Neuronal stem cell (in vitro differentiated cells): Measurements from ENCODE around the gene TPT1.
"Not testable (repeated sequence)": the region's sequence is repeated elsewhere in the genome, so short reads cannot be mapped to it uniquely, and the experiment has no call there.

Source experiments
- DNase-seq: peaks from one replicate; pipeline ENCODE4 v3.0.0-alpha.2; 2013; ENCODE audit warnings: low spot score
- H2AFZ ChIP-seq: one replicate; pipeline ENCODE4 v1.6.1; 2013; ENCODE audit warnings: mild to moderate bottlenecking, low read length, inconsistent platforms
- H2AK5ac ChIP-seq: 2 replicates; pipeline ENCODE4 v1.6.1; 2013; ENCODE audit warnings: low read depth, mild to moderate bottlenecking, inconsistent platforms, low read length, moderate library complexity, mixed read lengths
- H2BK120ac ChIP-seq: 2 replicates; pipeline ENCODE4 v1.6.1; 2013; ENCODE audit warnings: low read depth, mild to moderate bottlenecking, inconsistent platforms, low read length, moderate library complexity, mixed read lengths
- H2BK12ac ChIP-seq: one replicate; pipeline ENCODE4 v1.6.1; 2013; ENCODE audit warnings: low read length, inconsistent platforms
- H2BK15ac ChIP-seq: 2 replicates; pipeline ENCODE4 v1.6.1; 2013; ENCODE audit warnings: mild to moderate bottlenecking, low read length, inconsistent platforms, mixed read lengths
- H2BK5ac ChIP-seq: one replicate; pipeline ENCODE4 v1.6.1; 2013; ENCODE audit warnings: inconsistent platforms, mild to moderate bottlenecking, low read length, moderate library complexity
- H3K14ac ChIP-seq: one replicate; pipeline ENCODE4 v1.6.1; 2013; ENCODE audit warnings: low read length, inconsistent platforms
- H3K18ac ChIP-seq: 2 replicates; pipeline ENCODE4 v1.6.1; 2013; ENCODE audit warnings: low read length, inconsistent platforms
- H3K23ac ChIP-seq: 2 replicates; pipeline ENCODE4 v1.6.1; 2013; ENCODE audit warnings: low read depth, mild to moderate bottlenecking, mixed read lengths, low read length, inconsistent platforms; ENCODE audit not compliant: poor library complexity
- H3K27ac ChIP-seq: replicated peaks from 3 replicates; pipeline ENCODE4 v1.5.1; 2013; ENCODE audit warnings: low read length, inconsistent platforms
- H3K27me3 ChIP-seq, 3 experiments: 2 replicates each; pipeline ENCODE4 v1.6.1; 2013; ENCODE audit warnings: low read length in 3 of 3, mild to moderate bottlenecking in 2 of 3, inconsistent platforms in 1 of 3, low read depth in 1 of 3, mixed read lengths in 1 of 3, moderate library complexity in 1 of 3; ENCODE audit not compliant: control insufficient read depth in 3 of 3, insufficient read depth in 3 of 3
- H3K36me3 ChIP-seq, 2 donors: replicated peaks in 1 of 2; 2 replicates each; pipeline ENCODE4 v1.6.1; 2013; ENCODE audit warnings: low read length in 2 of 2; ENCODE audit not compliant: control insufficient read depth in 2 of 2, insufficient read depth in 2 of 2
- H3K4ac ChIP-seq: 2 replicates; pipeline ENCODE4 v1.6.1; 2013; ENCODE audit warnings: inconsistent platforms, mild to moderate bottlenecking, low read length, moderate library complexity
- H3K4me1 ChIP-seq, 2 donors: 1 replicate in 1 of 2; 2 replicates in 1 of 2; pipeline ENCODE4 v1.6.1; 2013; ENCODE audit warnings: low read length in 2 of 2, low read depth in 1 of 2; ENCODE audit not compliant: control insufficient read depth in 2 of 2, insufficient read depth in 1 of 2
- H3K4me2 ChIP-seq: one replicate; pipeline ENCODE4 v1.6.1; 2013; ENCODE audit warnings: mild to moderate bottlenecking, low read length, inconsistent platforms; ENCODE audit not compliant: insufficient read depth, poor library complexity, severe bottlenecking
- H3K4me3 ChIP-seq, 2 donors: 2 replicates each; pipeline ENCODE4 v1.5.1; 2013; ENCODE audit warnings: low read length in 2 of 2, mild to moderate bottlenecking in 2 of 2, inconsistent platforms in 1 of 2, moderate library complexity in 1 of 2
- H3K79me1 ChIP-seq: one replicate; pipeline ENCODE4 v1.6.1; 2013; ENCODE audit warnings: low read depth, mild to moderate bottlenecking, inconsistent platforms, low read length, moderate library complexity
- H3K9ac ChIP-seq: one replicate; pipeline ENCODE4 v1.6.1; 2013; ENCODE audit warnings: mild to moderate bottlenecking, low read depth, low read length, inconsistent platforms; ENCODE audit not compliant: poor library complexity
- H3K9me3 ChIP-seq, 2 donors: replicated peaks in 1 of 2; 2 replicates each; pipeline versions ENCODE3 to v1.6.1; 2013; ENCODE audit warnings: low read length in 2 of 2, mild to moderate bottlenecking in 2 of 2, inconsistent platforms in 1 of 2, low read depth in 1 of 2, mixed read lengths in 1 of 2, moderate library complexity in 1 of 2; ENCODE audit not compliant: control insufficient read depth in 2 of 2, insufficient read depth in 1 of 2
- H4K8ac ChIP-seq: one replicate; pipeline ENCODE4 v1.6.1; 2013; ENCODE audit warnings: low read depth, mild to moderate bottlenecking, inconsistent platforms, low read length, moderate library complexity
- H4K91ac ChIP-seq: one replicate; pipeline ENCODE4 v1.6.1; 2013; ENCODE audit warnings: low read length, low read depth, mild to moderate bottlenecking, inconsistent platforms; ENCODE audit not compliant: poor library complexity
- WGBS, 2 donors: extraction: QIAGEN DNeasy Blood & Tissue Kit; methylation state at CpG; one replicate each; pipeline ENCODE4 v1.1.7; 2013; ENCODE audit warnings: missing lambda C conversion rate in 2 of 2, mixed read lengths in 1 of 2; ENCODE audit not compliant: insufficient read length in 2 of 2, insufficient replicate concordance in 1 of 2; ENCODE audit errors: extremely low coverage in 2 of 2; 5-methylcytosine and 5-hydroxymethylcytosine counted together

Gene TPT1

GRCh38 chr13:45343102-45343501 is 2.1 kb upstream of the TPT1 start:
- not testable (repeated sequence) for H2AK5ac ChIP-seq, DNase-seq, H2BK15ac ChIP-seq, H3K27me3 ChIP-seq, H3K23ac ChIP-seq, H3K18ac ChIP-seq, H3K27ac ChIP-seq, H2BK12ac ChIP-seq, H2BK120ac ChIP-seq, H3K9me3 ChIP-seq, H3K4ac ChIP-seq, H3K4me2 ChIP-seq, H3K4me3 ChIP-seq, H3K14ac ChIP-seq, H4K91ac ChIP-seq, H4K8ac ChIP-seq, H2AFZ ChIP-seq, H3K9ac ChIP-seq, H3K79me1 ChIP-seq, H2BK5ac ChIP-seq, H3K4me1 ChIP-seq
- WGBS, 2 donors, result no CpG with 5 or more reads among the region's 9 CpGs
- peaks cover 15 to 59% of the 10 kb centered on the region in 2 donors for H3K36me3 ChIP-seq

- H3K23ac ChIP-seq, H3K27me3 ChIP-seq, H4K91ac ChIP-seq, H4K8ac ChIP-seq, DNase-seq, H3K9ac ChIP-seq, H2BK15ac ChIP-seq, H3K18ac ChIP-seq, H3K79me1 ChIP-seq, H3K27ac ChIP-seq, H2BK120ac ChIP-seq, H2BK5ac ChIP-seq, H3K4me3 ChIP-seq, H3K4me2 ChIP-seq, H3K4me1 ChIP-seq, H3K14ac ChIP-seq, H2AFZ ChIP-seq, H2AK5ac ChIP-seq, H3K9me3 ChIP-seq, H3K4ac ChIP-seq, H2BK12ac ChIP-seq: not testable (repeated sequence)
- WGBS, 2 donors, result no CpG with 5 or more reads among the region's 14 CpGs
- H3K36me3 ChIP-seq, result peaks cover 18 to 59% of the 10 kb centered on the region in 2 donors
These were observed 1.7 kb upstream of the TPT1 start for GRCh38 chr13:45342668-45343067.

- no peak overlapping the region for H4K91ac ChIP-seq
- no peak for DNase-seq
- peak overlapping the region; percentile 46 for H3K9ac ChIP-seq
- H2AK5ac ChIP-seq, result no peak overlapping the region
- H2BK15ac ChIP-seq, result no peak overlapping the region
- H2AFZ ChIP-seq, result peak overlapping the region; percentile 96
- peaks cover 6 to 10% of the 10 kb centered on the region in 2 donors for H3K4me1 ChIP-seq
- H4K8ac ChIP-seq, result no peak overlapping the region
- H2BK12ac ChIP-seq, result no peak overlapping the region
- peak overlapping the region; percentile 26 for H2BK5ac ChIP-seq
- peaks cover 4% of the 10 kb centered on the region for H3K79me1 ChIP-seq
- H3K4me3 ChIP-seq, result peak overlapping the region; percentile 87 to 98
- no CpG with 5 or more reads among the region's 17 CpGs for WGBS, 2 donors
- H3K18ac ChIP-seq, result peak overlapping the region; percentile 97
- H3K27ac ChIP-seq, result peak overlapping the region; percentile 83
- H3K4ac ChIP-seq, result no peak overlapping the region
- peak overlapping the region; percentile 61 for H3K4me2 ChIP-seq
- H3K36me3 ChIP-seq, result peaks cover 21 to 59% of the 10 kb centered on the region in 2 donors
- H3K23ac ChIP-seq, result no peak overlapping the region
- no peak overlapping the region for H2BK120ac ChIP-seq
- H3K27me3 ChIP-seq, result no peaks in the 10 kb centered on the region
- no peaks in the 10 kb centered on the region for H3K9me3 ChIP-seq
- no peak overlapping the region for H3K14ac ChIP-seq
These were observed 967 bp upstream of the TPT1 start for GRCh38 chr13:45341799-45342500.

GRCh38 chr13:45340422-45341033 is 455 bp downstream of the TPT1 start:
- peak overlapping the region; percentile 85 for H2BK15ac ChIP-seq
- peak overlapping the region; percentile 95 for H2AFZ ChIP-seq
- H2BK5ac ChIP-seq, result peak overlapping the region; percentile 95
- peak overlapping the region; percentile 78 for H2AK5ac ChIP-seq
- peak; percentile 72 for DNase-seq
- H3K36me3 ChIP-seq, result peaks cover 29 to 64% of the 10 kb centered on the region in 2 donors
- H3K4ac ChIP-seq, result peak overlapping the region; percentile 92
- H4K91ac ChIP-seq, result no peak overlapping the region
- peak overlapping the region; percentile 95 for H3K9ac ChIP-seq
- peak overlapping the region; percentile 99 for H3K23ac ChIP-seq
- H3K9me3 ChIP-seq, result no peaks in the 10 kb centered on the region
- H3K79me1 ChIP-seq, result peaks cover 4% of the 10 kb centered on the region
- no peak overlapping the region for H3K14ac ChIP-seq
- peak overlapping the region; percentile 93 for H3K27ac ChIP-seq
- no peaks in the 10 kb centered on the region for H3K27me3 ChIP-seq
- peak overlapping the region; percentile 98 to 100 for H3K4me3 ChIP-seq
- no CpG with 5 or more reads among the region's 64 CpGs for WGBS, 2 donors
- H4K8ac ChIP-seq, result peak overlapping the region; percentile 92
- peak overlapping the region; percentile 97 for H3K18ac ChIP-seq
- no peak overlapping the region for H2BK12ac ChIP-seq
- peaks cover 6 to 10% of the 10 kb centered on the region in 2 donors for H3K4me1 ChIP-seq
- H3K4me2 ChIP-seq, result peak overlapping the region; percentile 67
- H2BK120ac ChIP-seq, result no peak overlapping the region
